Forelimb muscle (tissue), 1 donor: ENCODE measurements around the gene KIF22. TPM values are rescaled to one million over a fixed set of nuclear protein-coding genes. Genes with fewer than 3 reads are reported as not detected.

ENCODE experiments used
- DNase-seq: peaks from one replicate; pipeline ENCODE4 v3.0.0-alpha.2; 2013; ENCODE audit warnings: low read depth
- polyA plus RNA-seq: library from polyadenylated mRNA; unstranded; fragments of 120-200 nt; gene quantifications from one replicate; pipeline ENCODE4 v1.2.1, GENCODE V29; 2013; ENCODE audit not compliant: insufficient read length

KIF22 gene
- polyA plus RNA-seq, 1 donor: 24.9 TPM

DNA sequence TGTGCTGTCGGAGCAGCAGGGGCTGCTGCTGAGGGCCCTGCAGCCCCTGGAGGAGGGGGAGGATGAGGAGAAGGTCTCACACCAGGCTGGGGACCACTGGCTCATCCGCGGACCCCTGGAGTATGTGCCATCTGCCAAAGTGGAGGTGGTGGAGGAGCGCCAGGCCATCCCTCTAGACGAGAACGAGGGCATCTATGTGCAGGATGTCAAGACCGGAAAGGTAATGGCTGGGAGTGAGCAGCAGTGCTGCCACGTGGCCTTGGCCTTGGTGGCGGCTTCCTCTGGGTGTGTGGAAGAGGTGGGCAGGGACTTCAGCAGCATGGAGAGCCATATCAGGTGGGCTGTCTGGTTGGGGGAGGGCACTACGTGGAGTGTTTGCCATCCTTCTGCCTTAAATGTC lies 49.7 kb downstream of the KIF22 start:
- no peak for DNase-seq

DNA sequence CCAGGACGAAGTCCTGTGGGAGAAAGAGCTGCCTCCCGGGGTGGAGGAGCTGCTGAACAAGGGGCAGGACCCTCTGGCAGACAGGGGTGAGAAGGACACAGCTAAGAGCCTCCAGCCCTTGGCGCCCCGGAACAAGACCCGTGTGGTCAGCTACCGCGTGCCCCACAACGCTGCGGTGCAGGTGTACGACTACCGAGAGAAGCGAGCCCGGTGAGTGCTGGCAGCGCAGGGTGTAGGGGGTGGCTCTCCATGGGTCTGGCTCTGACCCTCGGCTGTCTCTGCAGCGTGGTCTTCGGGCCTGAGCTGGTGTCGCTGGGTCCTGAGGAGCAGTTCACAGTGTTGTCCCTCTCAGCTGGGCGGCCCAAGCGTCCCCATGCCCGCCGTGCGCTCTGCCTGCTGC lies 51.1 kb downstream of the KIF22 start:
- DNase-seq: no peak

DNA sequence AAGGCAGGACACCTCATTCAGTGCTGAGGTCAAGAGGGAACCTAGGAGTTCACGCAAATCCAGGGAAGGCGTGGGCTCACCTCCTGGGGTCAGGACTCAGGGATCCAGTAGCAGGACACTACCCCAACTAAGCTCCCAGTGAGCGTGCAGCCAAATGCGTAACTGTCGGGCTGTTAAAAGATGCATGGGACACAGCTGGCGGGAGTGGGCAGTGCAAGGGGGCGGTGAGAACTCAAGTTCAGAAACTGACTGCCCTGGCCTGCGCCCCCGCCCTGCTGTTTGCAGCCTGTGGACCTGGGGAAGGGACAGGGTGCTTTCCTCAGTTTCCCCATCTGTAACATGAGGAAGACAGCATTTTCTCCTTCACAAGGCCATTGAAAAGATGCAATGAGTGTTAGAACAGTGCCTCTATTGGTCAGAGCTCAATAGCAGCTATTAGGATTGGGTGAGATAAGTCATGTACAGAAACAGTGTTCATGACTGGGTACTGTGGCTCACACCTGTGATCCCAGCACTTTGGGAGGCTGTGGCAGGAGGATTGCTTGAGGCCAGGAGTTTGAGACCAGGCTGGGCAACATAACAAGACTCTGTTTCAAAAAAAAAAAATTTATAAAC lies 52.3 kb downstream of the KIF22 start:
- DNase-seq: no peak

DNA sequence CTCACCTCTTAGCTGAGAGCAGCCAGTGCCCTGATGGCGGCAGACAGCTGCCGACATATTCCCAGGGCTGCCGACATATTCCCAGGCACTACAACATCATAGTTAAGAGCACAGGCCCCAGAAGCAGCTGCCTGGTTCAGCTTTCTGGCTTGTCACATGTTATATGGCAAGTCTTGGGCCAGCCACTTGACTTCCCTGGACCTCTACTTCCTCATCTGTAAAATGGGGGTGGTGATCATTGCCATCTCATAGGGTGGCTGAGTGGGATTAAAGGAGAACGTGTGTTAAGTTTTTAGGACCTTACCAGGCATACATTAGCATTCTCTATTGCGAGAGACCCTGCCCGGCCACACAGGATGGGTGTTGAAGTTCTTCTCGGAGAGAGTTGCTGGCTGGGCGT lies 53.4 kb downstream of the KIF22 start:
- DNase-seq: no peak

DNA sequence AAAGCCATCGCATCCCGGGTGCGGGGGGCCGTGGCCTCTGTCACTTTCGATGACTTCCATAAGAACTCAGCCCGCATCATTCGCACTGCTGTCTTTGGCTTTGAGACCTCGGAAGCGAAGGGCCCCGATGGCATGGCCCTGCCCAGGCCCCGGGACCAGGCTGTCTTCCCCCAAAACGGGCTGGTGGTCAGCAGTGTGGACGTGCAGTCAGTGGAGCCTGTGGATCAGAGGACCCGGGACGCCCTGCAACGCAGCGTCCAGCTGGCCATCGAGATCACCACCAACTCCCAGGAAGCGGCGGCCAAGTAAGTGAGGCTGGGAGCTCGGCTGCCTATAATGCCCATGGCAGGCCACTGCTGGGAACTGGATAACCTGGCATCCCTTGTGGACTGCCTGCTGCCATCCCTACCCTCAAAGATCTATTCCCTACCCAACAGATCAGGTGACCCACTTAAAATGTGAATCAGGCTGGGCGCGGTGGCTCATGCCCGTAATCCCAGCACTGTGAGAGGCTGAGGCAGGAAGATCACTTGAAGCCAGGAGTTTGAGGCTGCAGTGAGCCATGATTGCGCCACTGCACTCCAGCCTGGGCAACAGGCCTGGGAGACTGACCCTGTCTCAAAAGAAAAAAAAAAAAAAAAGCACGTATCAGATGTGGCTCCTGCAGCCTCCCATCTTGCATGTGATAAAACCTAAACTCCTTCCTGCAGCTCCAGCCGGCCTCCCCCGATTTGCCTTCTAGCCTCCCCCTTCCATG lies 54.2 kb downstream of the KIF22 start:
- no peak for DNase-seq

DNA sequence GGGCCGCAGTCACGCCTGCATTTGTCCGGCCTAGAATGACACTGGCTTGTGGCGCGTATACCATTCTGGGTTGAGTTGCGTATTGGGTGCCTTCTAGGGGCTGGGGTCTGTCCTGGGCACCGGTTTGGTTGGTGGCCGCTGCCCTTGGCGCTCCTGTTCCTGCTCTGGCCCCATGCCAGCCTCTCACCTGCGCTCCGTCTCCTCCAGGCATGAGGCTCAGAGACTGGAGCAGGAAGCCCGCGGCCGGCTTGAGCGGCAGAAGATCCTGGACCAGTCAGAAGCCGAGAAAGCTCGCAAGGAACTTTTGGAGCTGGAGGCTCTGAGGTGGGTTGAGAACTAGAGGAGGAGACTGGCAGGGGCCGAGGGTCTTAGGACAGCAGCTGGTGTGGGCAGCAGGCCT lies 55.1 kb downstream of the KIF22 start:
- no peak for DNase-seq

DNA sequence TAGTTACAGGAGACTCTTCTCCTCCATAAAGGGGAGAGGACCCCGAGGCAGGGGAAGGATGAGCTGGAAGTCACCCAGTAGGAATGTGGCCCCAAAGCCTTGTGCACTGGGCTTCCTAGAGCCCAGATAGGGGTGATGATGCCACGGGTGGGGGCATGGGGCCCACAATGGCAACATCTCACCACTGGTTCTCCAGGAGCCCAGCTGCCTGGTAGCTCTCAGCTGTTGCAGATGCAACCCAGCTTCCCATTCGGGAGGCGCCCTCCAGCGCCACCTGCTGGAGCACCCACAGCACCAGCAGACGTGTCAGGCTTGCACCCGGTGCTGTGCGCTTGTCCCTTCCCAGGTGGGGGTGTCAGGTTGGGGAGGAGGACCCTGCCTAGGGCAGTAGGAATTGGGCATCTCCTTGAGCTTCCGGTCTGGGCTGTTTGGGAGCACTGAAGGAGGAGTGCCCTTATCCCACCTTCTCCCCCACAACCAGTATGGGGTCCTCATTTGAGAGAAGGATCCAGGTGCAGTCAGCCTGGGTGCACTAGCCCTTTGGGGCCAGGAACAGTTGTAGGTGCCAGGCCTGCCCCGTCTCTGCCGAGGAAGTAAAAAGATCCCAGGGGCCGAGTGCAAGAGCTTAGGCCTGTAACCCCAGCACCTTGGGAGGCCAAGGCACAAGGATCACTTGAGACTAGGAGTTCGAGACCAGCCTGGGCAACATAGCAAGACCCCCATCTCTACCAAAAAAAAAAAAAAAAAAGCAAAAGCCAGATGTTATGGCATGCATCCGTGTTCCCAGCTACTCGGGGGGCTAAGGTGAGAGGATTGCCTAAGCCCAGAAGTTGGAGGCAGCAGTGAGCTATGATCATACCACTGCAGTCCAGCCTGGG lies 58.1 kb downstream of the KIF22 start:
- no peak for DNase-seq

DNA sequence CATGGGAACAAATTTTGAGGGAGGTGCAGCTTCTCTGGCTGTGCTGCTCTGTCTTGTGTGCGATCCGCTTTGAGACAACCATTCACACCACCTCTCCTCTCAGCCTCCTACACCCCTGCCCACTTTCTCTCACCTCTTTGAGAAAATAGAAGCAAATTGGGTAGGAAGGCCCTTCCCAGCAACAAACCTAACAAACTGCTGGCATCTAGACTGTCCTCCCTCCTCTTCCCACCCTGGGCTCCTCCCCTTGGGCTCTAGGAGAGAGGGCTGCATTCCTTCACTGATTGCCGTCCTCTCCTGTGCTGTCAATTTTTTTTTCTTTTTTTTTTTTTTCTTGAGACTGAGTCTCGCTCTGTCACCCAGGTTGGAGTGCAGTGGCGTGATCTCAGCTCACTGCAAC lies 59.0 kb downstream of the KIF22 start:
- no peak for DNase-seq

DNA sequence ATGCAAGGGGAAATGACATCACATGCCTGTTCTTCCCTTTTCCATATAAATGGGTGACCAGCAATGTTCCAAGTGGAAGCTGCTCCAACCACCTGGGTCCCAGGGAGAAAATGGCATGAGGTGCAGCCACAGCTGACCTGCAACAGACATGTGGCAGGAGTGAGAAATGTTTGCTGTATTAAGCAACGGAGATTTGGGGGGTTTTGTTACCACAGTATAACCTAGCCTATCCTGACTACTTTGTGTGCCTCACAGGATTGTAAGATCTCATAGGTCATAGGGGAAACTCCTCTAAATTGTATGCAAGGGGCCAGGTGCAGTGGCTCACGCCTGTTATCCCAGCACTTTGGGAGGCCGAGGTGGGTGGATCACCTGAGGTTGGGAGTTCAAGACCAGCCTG lies 60.4 kb downstream of the KIF22 start:
- no peak for DNase-seq

DNA sequence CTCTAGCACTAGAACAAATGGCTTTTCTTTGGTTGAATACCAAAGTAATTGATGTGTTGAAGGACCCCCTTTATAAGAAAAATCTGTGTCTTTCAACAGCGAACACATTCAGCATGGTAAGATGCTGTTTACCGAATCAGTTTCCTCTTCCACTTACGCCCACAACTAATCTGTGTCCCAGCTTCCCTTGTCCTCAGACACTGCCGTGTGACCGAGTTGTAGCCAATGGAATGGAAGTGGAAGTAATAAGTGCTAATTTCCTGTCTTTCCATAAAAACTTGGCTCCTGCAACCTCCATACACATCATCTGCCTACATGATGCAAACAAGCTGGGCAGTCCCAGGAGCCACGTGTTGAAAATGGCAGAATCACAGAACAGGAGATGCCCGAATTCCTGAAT lies 62.1 kb downstream of the KIF22 start:
- DNase-seq: peak; percentile 17

DNA sequence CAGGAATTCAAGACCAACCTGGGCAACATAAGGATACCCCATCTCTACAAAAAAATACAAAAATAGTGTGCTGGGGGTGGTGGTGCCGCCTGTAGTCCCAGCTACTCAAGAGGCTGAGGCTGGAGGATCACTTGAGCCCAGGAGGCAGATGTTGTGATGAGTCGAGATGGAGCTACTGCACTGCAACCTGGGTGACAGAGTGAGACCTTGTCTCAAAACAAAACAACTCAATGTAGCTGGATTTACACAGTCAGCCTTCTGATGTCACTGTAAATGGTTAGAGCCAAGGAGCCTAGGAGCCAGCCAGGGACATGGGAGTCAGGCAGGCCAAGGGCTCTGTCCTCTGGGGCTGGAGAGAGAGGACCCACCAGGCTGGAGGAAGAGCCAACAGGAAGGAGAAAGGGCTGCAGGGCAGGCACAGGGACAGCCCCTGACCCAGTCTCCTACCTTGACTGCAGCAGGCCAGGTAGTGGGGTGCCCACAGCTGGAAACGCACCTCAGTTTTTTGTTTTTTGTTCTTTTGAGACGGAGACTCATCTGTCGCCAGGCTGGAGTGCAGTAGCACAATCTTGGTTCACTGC lies 64.1 kb downstream of the KIF22 start:
- DNase-seq: no peak

Other genes starting within 250 kb of the KIF22 start
- gene SPN, start 127.5 kb upstream of the KIF22 start, polyA plus RNA-seq: 1.0 TPM
- gene QPRT, start 111.6 kb upstream of the KIF22 start, polyA plus RNA-seq: 79.2 TPM
- gene C16orf54, start 44.8 kb upstream of the KIF22 start, polyA plus RNA-seq: 0.40 TPM
- not detected for gene ZG16, start 12.5 kb upstream of the KIF22 start, polyA plus RNA-seq
- gene MAZ, start 15.8 kb downstream of the KIF22 start, polyA plus RNA-seq: 228 TPM
- gene PRRT2, start 21.4 kb downstream of the KIF22 start, polyA plus RNA-seq: 14.4 TPM
- gene PAGR1, start 25.4 kb downstream of the KIF22 start, polyA plus RNA-seq: 28.4 TPM
- 17.9 TPM for gene MVP, start 29.7 kb downstream of the KIF22 start, polyA plus RNA-seq
- gene CDIPT, start 72.5 kb downstream of the KIF22 start, polyA plus RNA-seq: 37.7 TPM
- gene SEZ6L2, start 108.8 kb downstream of the KIF22 start, polyA plus RNA-seq: 2.5 TPM
- gene ASPHD1, start 109.7 kb downstream of the KIF22 start, polyA plus RNA-seq: 0.29 TPM
- 11.7 TPM for gene KCTD13, start 135.5 kb downstream of the KIF22 start, polyA plus RNA-seq
- 62.2 TPM for gene TMEM219, start 171.3 kb downstream of the KIF22 start, polyA plus RNA-seq
- 33.1 TPM for gene TAOK2, start 183.1 kb downstream of the KIF22 start, polyA plus RNA-seq
- 13.3 TPM for gene HIRIP3, start 204.9 kb downstream of the KIF22 start, polyA plus RNA-seq
- gene INO80E, start 205.5 kb downstream of the KIF22 start, polyA plus RNA-seq: 33.9 TPM
- 0.61 TPM for gene DOC2A, start 220.3 kb downstream of the KIF22 start, polyA plus RNA-seq
- gene C16orf92, start 232.4 kb downstream of the KIF22 start, polyA plus RNA-seq: not detected
- 1.3 TPM for gene TLCD3B, start 240.5 kb downstream of the KIF22 start, polyA plus RNA-seq